NB4 (cell line): ENCODE measurements around the gene HOOK2.

Source experiments
- MYC ChIP-seq: IDR thresholded peaks from 2 replicates; pipeline ENCODE4 v1.6.1; 2011; ENCODE audit warnings: low read depth, low read length
- POLR2A ChIP-seq: IDR thresholded peaks from 2 replicates; pipeline ENCODE4 v1.6.1; 2011; ENCODE audit warnings: mild to moderate bottlenecking; ENCODE audit not compliant: insufficient read length; ENCODE audit errors: extremely low read depth
- TF ChIP-seq, protein P1 (sequence below): IDR thresholded peaks from one replicate; pipeline ENCODE4 v1.5.1; 2012; ENCODE audit warnings: low read depth, low read length
- TF ChIP-seq, protein P2 (sequence below): IDR thresholded peaks from 2 replicates; pipeline ENCODE4 v1.6.1; 2011; ENCODE audit warnings: low read depth, low read length

DNA sequence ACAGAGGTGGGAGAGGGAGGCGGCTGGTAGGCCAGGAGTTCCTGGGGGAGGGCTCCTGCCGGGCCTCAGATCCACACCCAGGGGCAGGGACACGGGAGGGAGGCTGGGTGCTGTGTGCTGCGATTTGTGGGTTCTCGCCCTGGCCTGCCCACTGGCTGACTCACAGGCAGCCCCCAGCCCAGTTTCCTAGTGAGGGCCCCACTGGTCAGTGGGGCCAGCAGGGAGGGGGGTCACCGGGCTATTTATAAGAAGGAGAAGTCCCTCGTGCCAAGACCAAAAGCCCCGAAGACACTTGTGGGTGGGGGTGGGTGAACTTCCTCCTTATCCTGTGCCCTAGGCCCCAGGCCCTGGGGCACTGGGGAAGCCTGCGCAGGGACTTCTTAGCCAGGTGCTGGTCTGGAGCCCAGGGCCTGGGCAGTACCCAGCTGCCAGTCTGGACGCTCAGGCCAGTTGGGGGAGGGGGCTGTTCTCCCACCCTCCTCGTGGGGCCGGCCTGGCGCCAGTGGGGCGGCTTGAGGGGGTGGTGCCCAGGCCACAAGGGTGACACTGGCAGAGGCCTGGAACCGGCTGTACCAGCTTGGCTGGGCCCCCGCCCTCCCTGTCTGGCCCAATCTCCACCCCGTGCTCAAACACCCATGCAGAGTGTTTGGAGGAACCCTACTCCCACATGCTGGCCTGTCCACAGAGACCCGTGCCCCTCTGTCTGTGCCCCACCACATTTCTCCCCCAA is 11.0 kb upstream of the HOOK2 start:
- TF ChIP-seq, protein P1, sequence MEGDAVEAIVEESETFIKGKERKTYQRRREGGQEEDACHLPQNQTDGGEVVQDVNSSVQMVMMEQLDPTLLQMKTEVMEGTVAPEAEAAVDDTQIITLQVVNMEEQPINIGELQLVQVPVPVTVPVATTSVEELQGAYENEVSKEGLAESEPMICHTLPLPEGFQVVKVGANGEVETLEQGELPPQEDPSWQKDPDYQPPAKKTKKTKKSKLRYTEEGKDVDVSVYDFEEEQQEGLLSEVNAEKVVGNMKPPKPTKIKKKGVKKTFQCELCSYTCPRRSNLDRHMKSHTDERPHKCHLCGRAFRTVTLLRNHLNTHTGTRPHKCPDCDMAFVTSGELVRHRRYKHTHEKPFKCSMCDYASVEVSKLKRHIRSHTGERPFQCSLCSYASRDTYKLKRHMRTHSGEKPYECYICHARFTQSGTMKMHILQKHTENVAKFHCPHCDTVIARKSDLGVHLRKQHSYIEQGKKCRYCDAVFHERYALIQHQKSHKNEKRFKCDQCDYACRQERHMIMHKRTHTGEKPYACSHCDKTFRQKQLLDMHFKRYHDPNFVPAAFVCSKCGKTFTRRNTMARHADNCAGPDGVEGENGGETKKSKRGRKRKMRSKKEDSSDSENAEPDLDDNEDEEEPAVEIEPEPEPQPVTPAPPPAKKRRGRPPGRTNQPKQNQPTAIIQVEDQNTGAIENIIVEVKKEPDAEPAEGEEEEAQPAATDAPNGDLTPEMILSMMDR, result no peak
- TF ChIP-seq POLR2A (no peak), MYC (0 out of 2 replicates have a peak, but pooled peaks have one; percentile 19)
- TF ChIP-seq, protein P2, sequence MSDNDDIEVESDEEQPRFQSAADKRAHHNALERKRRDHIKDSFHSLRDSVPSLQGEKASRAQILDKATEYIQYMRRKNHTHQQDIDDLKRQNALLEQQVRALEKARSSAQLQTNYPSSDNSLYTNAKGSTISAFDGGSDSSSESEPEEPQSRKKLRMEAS, result no peak; the same call in 1 of the 2 replicates
